ENCODE results near the gene LRRK1. TPM values are rescaled to one million over a fixed set of nuclear protein-coding genes. Genes with fewer than 3 reads are reported as not detected.

LRRK1 gene
- total and polyA plus RNA-seq, 2 of the 13 experiments (the other 11 are each of a cell fraction or from before 2014, with no cell fraction given): 0.13 to 1.2 TPM

- FAIRE-seq (no peak), ATAC-seq (no peak), DNase-seq (ENCODE audit: low spot score) (no peak)
- Histone ChIP-seq H4K20me1 (ENCODE audit: insufficient read depth, low read length) (no peaks in the 10 kb centered on the region), H3K27ac (ENCODE audit: extremely low read length, insufficient read depth, low read length) (no peak overlapping the region), H3K79me2 (ENCODE audit: insufficient read depth, low read length) (no peaks in the 10 kb centered on the region), H3K9me3 (ENCODE audit: low read length) (no peaks in the 10 kb centered on the region), H3K4me1 (ENCODE audit: insufficient read depth, low read length) (peaks cover 16% of the 10 kb centered on the region), H3K9ac (ENCODE audit: insufficient read depth, low read depth, low read length) (no peak overlapping the region), H3K36me3 (replicated peaks in 1 of 2; ENCODE audit: control insufficient read depth in 1 of 2, insufficient read depth in 2 of 2, low read length in 2 of 2) (no peaks in the 10 kb centered on the region), H2AFZ (ENCODE audit: low read length) (no peak overlapping the region), H3K4me3 (replicated peaks in 1 of 3; ENCODE audit: insufficient read depth in 1 of 3, low read depth in 2 of 3, low read length in 3 of 3) (no peak overlapping the region), H3K4me2 (ENCODE audit: low read depth, low read length) (no peak overlapping the region), H3K27me3 (ENCODE audit: control insufficient read depth in 1 of 2, insufficient read depth in 2 of 2, low read length in 2 of 2) (peaks cover 8 to 32% of the 10 kb centered on the region in 2 experiments; a peak in 3 of 5 replicates)
- 59% methylated on average over 9 of the region's 9 CpGs for WGBS (ENCODE audit: low lambda C conversion rate)
- in situ Hi-C loops (cut with HindIII; ENCODE audit: extremely low pct_ligation_motif_present, low pct_unique_long_range_greater_than_20kb) (no loop called here), intact Hi-C loops (cut with micrococcal nuclease; ENCODE audit: unreplicated experiment) (no loop called here)
- no TSS peak for BruUV-seq (replicated peaks)
- TF ChIP-seq ATAD3A (CRISPR knock-in tag; IDR thresholded peaks at IDR 0.05) (no peak), HDAC1 (CRISPR knock-in tag; IDR thresholded peaks at IDR 0.05) (no peak), ZNF281 (CRISPR knock-in tag; IDR thresholded peaks at IDR 0.05; ENCODE audit: borderline replicate concordance) (no peak), ZNF784 (CRISPR knock-in tag; IDR thresholded peaks at IDR 0.05; ENCODE audit: borderline replicate concordance) (no peak), ZNF451 (CRISPR knock-in tag; IDR thresholded peaks at IDR 0.05) (no peak), ZNF746 (CRISPR knock-in tag; IDR thresholded peaks at IDR 0.05) (no peak)
- CTCF ChIA-PET (ENCODE audit: low intra/inter-chr PET ratio, low total read pairs): no interaction called here
- POLR2A ChIA-PET: no interaction called here
These were observed 185.0 kb downstream of the LRRK1 start for GRCh38 chr15:101104141-101104540.
